GM10248 (cell line): ENCODE results near the gene SLC45A1.

ENCODE experiments used
- CTCF ChIA-PET: fragments of 300-600 bp; sonication (Branson Sonifier 250); formaldehyde crosslinking; extraction: SDS; loops from one replicate; lab custom pipeline; 2021; ENCODE audit warnings: antibody characterized with exemption; lab: Yijun Ruan, JAX
- POLR2A ChIA-PET: fragments of 350-650 bp; sonication (Branson Sonifier 250); formaldehyde crosslinking; extraction: SDS; loops from one replicate; lab custom pipeline; 2020; ENCODE audit warnings: antibody characterized with exemption; lab: Yijun Ruan, JAX
- DNase-seq: peaks from one replicate; pipeline ENCODE4 v3.0.0; 2012; ENCODE audit errors: extremely low spot score
- TF ChIP-seq, protein P1 (sequence below): IDR thresholded peaks from 2 replicates; pipeline ENCODE4 v1.5.1; 2012; ENCODE audit warnings: mild to moderate bottlenecking, low read depth; ENCODE audit errors: extremely low read depth, missing control alignments, control extremely low read depth

SLC45A1 gene

DNA sequence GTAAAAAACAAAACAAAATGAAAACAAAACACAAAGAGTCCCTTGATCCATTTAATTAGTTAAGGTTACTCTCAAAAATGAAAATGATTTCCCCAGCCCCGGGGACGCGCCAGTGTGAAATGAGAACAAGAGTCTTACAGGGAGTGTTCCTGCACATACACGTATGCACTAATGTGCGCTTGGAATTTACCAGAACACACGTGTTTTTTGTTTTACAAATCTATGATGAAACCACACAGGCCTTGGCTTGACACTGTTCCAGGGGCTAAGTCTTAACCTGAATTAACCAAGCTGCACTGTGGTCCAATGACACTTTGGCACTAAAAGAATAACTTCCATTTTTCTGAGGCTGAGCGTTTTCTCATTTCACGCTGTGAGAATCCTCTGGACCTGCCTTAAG, 63.7 kb downstream of the SLC45A1 start:
- ChIA-PET CTCF (interaction anchor here (0.9 to 2.6 kb wide), 5 partner anchors 9 to 467 kb away, joined by 3 to 8 read pairs (median 3); no protein-coding TSS in a partner anchor), POLR2A (no interaction called here)
- DNase-seq = no peak
- TF ChIP-seq, protein P1, sequence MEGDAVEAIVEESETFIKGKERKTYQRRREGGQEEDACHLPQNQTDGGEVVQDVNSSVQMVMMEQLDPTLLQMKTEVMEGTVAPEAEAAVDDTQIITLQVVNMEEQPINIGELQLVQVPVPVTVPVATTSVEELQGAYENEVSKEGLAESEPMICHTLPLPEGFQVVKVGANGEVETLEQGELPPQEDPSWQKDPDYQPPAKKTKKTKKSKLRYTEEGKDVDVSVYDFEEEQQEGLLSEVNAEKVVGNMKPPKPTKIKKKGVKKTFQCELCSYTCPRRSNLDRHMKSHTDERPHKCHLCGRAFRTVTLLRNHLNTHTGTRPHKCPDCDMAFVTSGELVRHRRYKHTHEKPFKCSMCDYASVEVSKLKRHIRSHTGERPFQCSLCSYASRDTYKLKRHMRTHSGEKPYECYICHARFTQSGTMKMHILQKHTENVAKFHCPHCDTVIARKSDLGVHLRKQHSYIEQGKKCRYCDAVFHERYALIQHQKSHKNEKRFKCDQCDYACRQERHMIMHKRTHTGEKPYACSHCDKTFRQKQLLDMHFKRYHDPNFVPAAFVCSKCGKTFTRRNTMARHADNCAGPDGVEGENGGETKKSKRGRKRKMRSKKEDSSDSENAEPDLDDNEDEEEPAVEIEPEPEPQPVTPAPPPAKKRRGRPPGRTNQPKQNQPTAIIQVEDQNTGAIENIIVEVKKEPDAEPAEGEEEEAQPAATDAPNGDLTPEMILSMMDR = no peak

DNA sequence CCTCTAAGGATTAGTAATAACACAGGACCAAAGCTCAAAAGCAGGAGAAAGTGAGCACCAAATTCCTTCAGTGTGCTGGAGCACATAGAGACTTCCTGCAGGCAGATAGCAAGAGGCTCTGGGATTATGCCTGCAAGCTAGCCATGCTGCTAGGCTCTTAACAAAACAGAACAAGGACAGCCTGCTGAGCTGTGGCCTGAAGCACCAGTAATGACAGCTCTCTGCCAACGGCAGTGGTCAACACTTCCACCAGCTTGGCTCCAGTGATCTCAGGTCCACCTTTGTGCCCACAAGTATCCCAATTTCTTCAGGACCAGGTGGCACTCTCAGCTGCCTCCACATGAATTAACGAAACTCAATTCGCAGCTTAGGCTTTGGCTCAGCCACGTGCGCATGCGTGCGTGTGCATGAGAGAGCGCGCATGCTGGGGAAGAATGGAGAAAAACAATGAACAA, 64.2 kb downstream of the SLC45A1 start:
- POLR2A ChIA-PET = no interaction called here
- CTCF ChIA-PET = interaction anchor here (0.9 to 2.6 kb wide), 5 partner anchors 10 to 467 kb away, joined by 3 to 8 read pairs (median 3); no protein-coding TSS in a partner anchor
- no peak for DNase-seq
- TF ChIP-seq, protein P1 = no peak

DNA sequence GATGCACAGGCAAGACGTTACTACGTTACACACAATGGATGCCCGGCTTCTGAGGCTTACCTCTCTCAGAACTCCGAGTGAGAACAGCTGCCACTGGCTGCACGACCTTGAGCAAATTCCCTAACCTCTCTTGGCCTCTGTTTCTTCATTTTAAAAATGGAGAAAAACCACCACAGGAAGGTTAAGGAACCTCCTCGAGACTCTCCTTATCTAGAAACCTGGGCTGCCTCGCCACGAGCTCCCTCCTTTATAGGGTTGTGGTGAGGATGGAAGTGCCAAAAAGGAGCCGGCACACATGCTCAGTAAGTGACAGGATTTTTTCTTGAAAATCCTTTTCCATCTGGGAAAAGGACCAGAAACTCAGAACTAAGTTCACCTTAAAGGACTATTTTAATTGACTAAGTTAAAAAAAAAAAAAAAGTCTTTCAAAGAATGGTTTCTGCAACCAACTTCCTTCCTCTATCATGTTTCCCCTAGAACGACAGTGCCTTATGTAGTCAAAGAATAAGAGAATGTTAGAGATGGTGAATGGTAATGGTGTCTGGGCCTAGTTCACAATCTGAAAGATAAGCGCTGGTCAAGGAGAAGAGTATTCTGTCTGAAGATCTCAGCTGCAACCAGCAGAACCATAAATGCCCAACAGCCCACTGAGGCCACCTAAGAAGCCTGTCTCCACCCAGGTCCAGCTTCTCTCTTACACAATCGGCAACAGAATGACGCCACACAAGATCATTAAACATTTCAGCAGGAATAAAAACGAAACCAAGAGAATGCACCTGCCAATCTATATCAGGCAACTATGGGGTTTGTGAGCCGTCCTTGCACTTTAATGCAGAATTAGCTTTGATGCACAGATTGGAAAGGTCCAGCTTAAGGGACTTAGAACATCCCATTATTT, 64.9 kb downstream of the SLC45A1 start:
- POLR2A ChIA-PET = no interaction called here
- CTCF ChIA-PET = interaction anchor here (0.9 to 2.6 kb wide), 5 partner anchors 10 to 466 kb away, joined by 3 to 8 read pairs (median 4); no protein-coding TSS in a partner anchor
- no peak for DNase-seq
- TF ChIP-seq, protein P1 = no peak

DNA sequence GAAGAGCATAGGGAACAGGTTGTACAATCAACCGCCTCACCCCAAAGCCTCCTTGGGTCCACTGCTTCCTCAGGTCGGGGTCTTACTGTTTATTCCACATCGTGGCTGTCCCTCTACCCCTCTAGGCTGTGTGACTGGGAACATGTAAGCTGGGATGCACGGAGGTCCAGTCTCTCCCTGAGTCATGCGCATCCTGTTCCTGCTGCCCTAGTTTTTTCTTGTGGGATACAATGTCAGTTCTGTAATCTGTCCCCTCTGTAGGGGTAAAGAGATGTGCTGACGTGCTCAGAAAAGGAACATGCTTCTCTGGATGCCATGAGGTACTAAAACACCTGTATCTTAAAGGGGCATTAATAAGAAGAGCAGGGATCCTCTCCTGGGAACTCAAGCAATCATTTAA, 66.2 kb downstream of the SLC45A1 start:
- POLR2A ChIA-PET = no interaction called here
- CTCF ChIA-PET = interaction anchor here (1.2 kb wide), 1 partner anchor 464 kb away, joined by 4 read pairs; no protein-coding TSS in a partner anchor
- TF ChIP-seq, protein P1 = no peak
- no peak for DNase-seq

DNA sequence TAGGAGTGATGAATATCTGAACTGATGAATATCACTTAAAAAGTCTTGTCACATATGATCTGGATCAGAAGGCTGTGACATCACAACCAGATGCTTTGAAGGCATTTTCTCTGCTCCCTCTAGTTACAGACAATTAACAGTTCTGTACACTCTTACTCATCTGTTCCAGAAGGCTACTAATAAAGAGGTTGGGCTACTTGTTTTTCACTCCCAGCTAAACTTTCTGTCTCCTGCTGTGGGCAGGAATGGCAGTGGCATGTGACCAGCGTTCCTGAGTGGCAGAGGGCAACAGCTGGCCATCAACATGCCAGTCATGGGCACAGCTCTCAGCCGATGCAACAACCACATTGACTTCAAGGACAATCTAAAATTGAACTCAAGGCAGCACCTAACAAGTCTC, 66.7 kb downstream of the SLC45A1 start:
- POLR2A ChIA-PET = no interaction called here
- no peak for DNase-seq
- CTCF ChIA-PET = no interaction called here

DNA sequence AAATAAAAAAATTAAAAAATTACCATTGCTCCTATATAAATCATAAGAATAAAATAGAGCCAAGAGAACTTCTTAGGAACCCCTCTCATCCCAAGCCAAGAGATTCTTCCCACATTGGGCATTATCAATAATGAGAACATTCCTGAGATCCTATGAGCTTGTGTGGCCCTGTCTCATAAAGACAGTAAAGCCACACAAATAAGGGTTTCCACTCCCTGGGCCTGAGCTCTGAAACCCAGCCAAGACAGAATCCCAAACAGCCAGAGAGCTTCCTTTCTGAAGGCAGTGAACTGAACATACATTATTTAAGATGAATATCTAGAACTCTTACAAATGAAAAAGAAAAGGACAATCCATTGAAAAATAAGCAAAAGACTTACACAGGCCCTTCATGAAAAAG, 68.3 kb downstream of the SLC45A1 start:
- DNase-seq = no peak
- CTCF ChIA-PET = interaction anchor here (1.1 to 1.9 kb wide), 2 partner anchors 8 to 23 kb away, joined by 4 to 5 read pairs; no protein-coding TSS in a partner anchor
- TF ChIP-seq, protein P1 = no peak
- POLR2A ChIA-PET = interaction anchor here (0.5 kb wide), 1 partner anchor 408 kb away, joined by 5 read pairs; no protein-coding TSS in a partner anchor

More for the DNA sequence above, 66.7 kb downstream of the SLC45A1 start:
- TF ChIP-seq, protein P1 = no peak
